H9 (cell line): ENCODE data around the gene CADM1. TPM values are rescaled to one million over a fixed set of nuclear protein-coding genes. Genes with fewer than 3 reads are reported as not detected.

Experiments used
- DNase-seq: peaks from one replicate; pipeline ENCODE4 v3.0.0-alpha.2; 2017
- H2AFZ ChIP-seq: one replicate; pipeline ENCODE4 v1.6.1; 2013; ENCODE audit warnings: mild to moderate bottlenecking, low read length, control low read depth, moderate library complexity
- H2AK5ac ChIP-seq: 2 replicates; pipeline ENCODE4 v1.6.1; 2013; ENCODE audit warnings: low read length, control low read depth, mixed read lengths; ENCODE audit not compliant: insufficient read length
- H2BK120ac ChIP-seq: one replicate; pipeline ENCODE4 v1.6.1; 2013; ENCODE audit warnings: low read depth, mild to moderate bottlenecking, low read length, control low read depth, inconsistent platforms; ENCODE audit not compliant: poor library complexity, severe bottlenecking
- H2BK12ac ChIP-seq: 2 replicates; pipeline ENCODE4 v1.6.1; 2013; ENCODE audit warnings: low read length, control low read depth, mixed read lengths, low read depth; ENCODE audit not compliant: insufficient read length
- H2BK15ac ChIP-seq: 2 replicates; pipeline ENCODE4 v1.6.1; 2013; ENCODE audit warnings: low read depth, low read length, control low read depth
- H2BK20ac ChIP-seq: one replicate; pipeline ENCODE4 v1.6.1; 2013; ENCODE audit warnings: low read depth, mild to moderate bottlenecking, low read length, control low read depth, inconsistent platforms; ENCODE audit not compliant: poor library complexity, severe bottlenecking
- H2BK5ac ChIP-seq: 2 replicates; pipeline ENCODE4 v1.6.1; 2013; ENCODE audit warnings: low read length, control low read depth, mixed read lengths; ENCODE audit not compliant: insufficient read length
- H3K14ac ChIP-seq: 2 replicates; pipeline ENCODE4 v1.6.1; 2013; ENCODE audit warnings: low read length, control low read depth; ENCODE audit not compliant: insufficient read depth
- H3K18ac ChIP-seq: 2 replicates; pipeline ENCODE4 v1.6.1; 2013; ENCODE audit warnings: low read depth, mild to moderate bottlenecking, mixed read lengths, low read length, control low read depth; ENCODE audit not compliant: insufficient read length
- H3K23ac ChIP-seq: 2 replicates; pipeline ENCODE4 v1.6.1; 2013; ENCODE audit warnings: low read length, control low read depth, mixed read lengths, low read depth; ENCODE audit not compliant: insufficient read length
- H3K23me2 ChIP-seq: 2 replicates; pipeline ENCODE4 v1.6.1; 2013; ENCODE audit warnings: low read depth, mild to moderate bottlenecking, mixed read lengths, low read length, control low read depth; ENCODE audit not compliant: insufficient read length, poor library complexity, severe bottlenecking
- H3K27ac ChIP-seq: 2 replicates; pipeline ENCODE4 v1.5.1; 2013; ENCODE audit warnings: low read length, control low read depth, mixed read lengths, low read depth; ENCODE audit not compliant: insufficient read length
- H3K27me3 ChIP-seq: 2 replicates; pipeline ENCODE4 v1.6.1; 2013; ENCODE audit warnings: low read length, control low read depth, inconsistent platforms; ENCODE audit not compliant: insufficient read depth
- H3K4ac ChIP-seq: 2 replicates; pipeline ENCODE4 v1.6.1; 2013; ENCODE audit warnings: low read depth, mild to moderate bottlenecking, control low read depth, inconsistent platforms, low read length, moderate library complexity
- H3K4me1 ChIP-seq: 2 replicates; pipeline ENCODE4 v1.6.1; 2013; ENCODE audit warnings: low read length, control low read depth, inconsistent platforms; ENCODE audit not compliant: insufficient read depth
- H3K4me2 ChIP-seq: 2 replicates; pipeline ENCODE4 v1.6.1; 2013; ENCODE audit warnings: low read length, control low read depth, mixed read lengths; ENCODE audit not compliant: insufficient read length, insufficient read depth
- H3K56ac ChIP-seq: 2 replicates; pipeline ENCODE4 v1.6.1; 2013; ENCODE audit warnings: low read depth, mild to moderate bottlenecking, mixed read lengths, low read length, control low read depth; ENCODE audit not compliant: insufficient read length
- H3K79me1 ChIP-seq: 2 replicates; pipeline ENCODE4 v1.6.1; 2013; ENCODE audit warnings: low read depth, mild to moderate bottlenecking, moderate library complexity, low read length, control low read depth, inconsistent platforms; ENCODE audit not compliant: insufficient read depth, poor library complexity, severe bottlenecking
- H3K79me2 ChIP-seq: 2 replicates; pipeline ENCODE4 v1.6.1; 2013; ENCODE audit warnings: low read length, control low read depth, inconsistent platforms; ENCODE audit not compliant: insufficient read depth
- H3K9ac ChIP-seq: 2 replicates; pipeline ENCODE4 v1.6.1; 2013; ENCODE audit warnings: low read length, control low read depth, mixed read lengths; ENCODE audit not compliant: insufficient read length; ENCODE audit errors: extremely low read depth
- H3K9me3 ChIP-seq: one replicate; pipeline ENCODE4 v1.6.1; 2013; ENCODE audit warnings: low read depth, low read length, inconsistent platforms; ENCODE audit not compliant: control insufficient read depth
- H3T11ph ChIP-seq: one replicate; pipeline ENCODE4 v1.6.1; 2013; ENCODE audit warnings: mild to moderate bottlenecking, low read length, control low read depth, inconsistent platforms
- H4K20me1 ChIP-seq: one replicate; pipeline ENCODE4 v1.6.1; 2013; ENCODE audit not compliant: control insufficient read depth, insufficient read length, insufficient read depth
- H4K5ac ChIP-seq: 2 replicates; pipeline ENCODE4 v1.6.1; 2013; ENCODE audit warnings: low read depth, mild to moderate bottlenecking, mixed read lengths, low read length, control low read depth; ENCODE audit not compliant: insufficient read length
- H4K8ac ChIP-seq: replicated peaks from 2 replicates; pipeline ENCODE4 v1.6.1; 2013; ENCODE audit warnings: low read length, control low read depth, mixed read lengths, low read depth; ENCODE audit not compliant: insufficient read length
- H4K91ac ChIP-seq: 2 replicates; pipeline ENCODE4 v1.6.1; 2013; ENCODE audit warnings: low read depth, mild to moderate bottlenecking, moderate library complexity, mixed read lengths, low read length, control low read depth; ENCODE audit not compliant: insufficient read length
- H3K27ac Mint-ChIP-seq, 3 experiments: 2 replicates in 2 of 3; 3 replicates in 1 of 3; pipeline ENCODE4 v1.8.0; 2020 to 2021; ENCODE audit warnings: mixed read lengths in 3 of 3, mild to moderate bottlenecking in 1 of 3, moderate library complexity in 1 of 3
- H3K27me3 Mint-ChIP-seq: 2 replicates; pipeline ENCODE4 v1.8.0; 2021; ENCODE audit warnings: low read depth, mild to moderate bottlenecking, moderate library complexity, mixed read lengths
- H3K36me3 Mint-ChIP-seq, 3 experiments: 2 replicates in 2 of 3; 3 replicates in 1 of 3; pipeline ENCODE4 v1.8.0; 2020 to 2021; ENCODE audit warnings: low read depth in 3 of 3, mixed read lengths in 3 of 3; ENCODE audit not compliant: insufficient read depth in 1 of 3
- H3K4me1 Mint-ChIP-seq, 2 experiments: 2 replicates each; pipeline ENCODE4 v1.8.0; 2020; ENCODE audit warnings: mixed read lengths in 2 of 2
- H3K4me3 Mint-ChIP-seq, 2 experiments: 2 replicates in 1 of 2; 3 replicates in 1 of 2; pipeline ENCODE4 v1.8.0; 2020 to 2021; ENCODE audit warnings: mild to moderate bottlenecking in 2 of 2, mixed read lengths in 2 of 2, moderate library complexity in 1 of 2
- H3K9me3 Mint-ChIP-seq, 2 experiments: 2 replicates in 1 of 2; 3 replicates in 1 of 2; pipeline ENCODE4 v1.8.0; 2020; ENCODE audit warnings: mild to moderate bottlenecking in 2 of 2, mixed read lengths in 2 of 2, moderate library complexity in 1 of 2
- WGBS: extraction: QIAGEN DNeasy Blood & Tissue Kit; methylation state at CpG from one replicate; pipeline ENCODE4 v1.1.7; 2013; ENCODE audit warnings: missing lambda C conversion rate, low lambda C conversion rate, mixed read lengths; ENCODE audit not compliant: insufficient read length; ENCODE audit errors: extremely low coverage; 5-methylcytosine and 5-hydroxymethylcytosine counted together
- total RNA-seq: library from RNA; stranded (reverse); gene quantifications from 2 replicates; pipeline ENCODE4 v1.2.1, GENCODE V29; 2021
- TF ChIP-seq, protein P1 (sequence below): fragments of 200-600 bp; sonication (generic); conservative IDR thresholded peaks from 3 replicates; pipeline ENCODE4 v1.8.0; 2021; ENCODE audit warnings: antibody characterized with exemption, mild to moderate bottlenecking

CADM1 gene
- total RNA-seq, 1 experiment from 2014 or later: 11.9 TPM

DNA sequence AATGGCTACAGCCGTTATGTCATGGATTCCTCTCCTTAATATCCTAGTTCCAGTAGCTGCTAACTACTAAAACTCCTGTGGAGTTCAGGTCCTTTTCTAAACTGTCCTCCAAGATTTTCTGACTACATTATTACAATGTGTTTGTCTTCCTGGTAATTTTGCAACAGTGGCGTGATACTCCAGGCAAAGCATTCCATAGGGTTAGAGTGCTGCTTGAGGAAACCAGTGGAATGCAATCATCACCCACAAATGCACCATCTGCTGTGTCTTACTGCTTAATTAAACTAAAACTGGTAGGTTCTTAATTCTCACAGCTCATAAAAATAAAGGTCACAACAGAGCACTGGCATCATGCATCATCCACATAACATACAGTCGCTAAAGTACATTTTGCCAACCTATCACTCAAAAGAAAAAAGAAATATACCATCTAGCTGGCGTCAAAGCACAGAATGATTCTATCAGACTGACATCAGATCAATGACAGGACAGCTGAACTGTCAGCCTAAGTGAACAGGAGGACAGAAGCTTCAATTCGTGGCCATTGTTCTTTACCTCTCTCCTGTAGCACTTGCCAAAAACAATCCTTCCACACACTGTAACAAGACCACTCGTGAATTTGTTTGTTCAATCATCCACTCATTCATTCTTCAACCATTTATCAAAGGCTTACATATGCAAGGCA is 182.5 kb downstream of the CADM1 start:
- no peak overlapping the region for H4K5ac ChIP-seq
- no peak for DNase-seq
- H3K9me3 ChIP-seq: no peaks in the 10 kb centered on the region
- Mint-ChIP-seq H3K4me3 (no peak overlapping the region), H3K4me1 (peaks cover 2 to 6% of the 10 kb centered on the region in 2 experiments), H3K36me3 (no peaks in the 10 kb centered on the region), H3K27me3 (peaks cover 5% of the 10 kb centered on the region), H3K9me3 (no peaks in the 10 kb centered on the region), H3K27ac (no peak overlapping the region)
- H3K4me2 ChIP-seq: no peak overlapping the region
- H2BK12ac ChIP-seq: no peak overlapping the region
- no peak overlapping the region for H2AK5ac ChIP-seq
- H3K79me2 ChIP-seq: no peaks in the 10 kb centered on the region
- H3K18ac ChIP-seq: no peak overlapping the region
- no peak overlapping the region for H3K4ac ChIP-seq
- no peak overlapping the region for H3K27ac ChIP-seq
- no peak overlapping the region for H2BK120ac ChIP-seq
- H3K23me2 ChIP-seq: no peaks in the 10 kb centered on the region
- no peaks in the 10 kb centered on the region for H4K20me1 ChIP-seq
- H3K14ac ChIP-seq: no peak overlapping the region
- H2BK15ac ChIP-seq: no peak overlapping the region
- H3T11ph ChIP-seq: no peak overlapping the region
- no peaks in the 10 kb centered on the region for H3K4me1 ChIP-seq
- H3K79me1 ChIP-seq: no peaks in the 10 kb centered on the region
- H4K8ac ChIP-seq: no peak overlapping the region
- TF ChIP-seq, protein P1, sequence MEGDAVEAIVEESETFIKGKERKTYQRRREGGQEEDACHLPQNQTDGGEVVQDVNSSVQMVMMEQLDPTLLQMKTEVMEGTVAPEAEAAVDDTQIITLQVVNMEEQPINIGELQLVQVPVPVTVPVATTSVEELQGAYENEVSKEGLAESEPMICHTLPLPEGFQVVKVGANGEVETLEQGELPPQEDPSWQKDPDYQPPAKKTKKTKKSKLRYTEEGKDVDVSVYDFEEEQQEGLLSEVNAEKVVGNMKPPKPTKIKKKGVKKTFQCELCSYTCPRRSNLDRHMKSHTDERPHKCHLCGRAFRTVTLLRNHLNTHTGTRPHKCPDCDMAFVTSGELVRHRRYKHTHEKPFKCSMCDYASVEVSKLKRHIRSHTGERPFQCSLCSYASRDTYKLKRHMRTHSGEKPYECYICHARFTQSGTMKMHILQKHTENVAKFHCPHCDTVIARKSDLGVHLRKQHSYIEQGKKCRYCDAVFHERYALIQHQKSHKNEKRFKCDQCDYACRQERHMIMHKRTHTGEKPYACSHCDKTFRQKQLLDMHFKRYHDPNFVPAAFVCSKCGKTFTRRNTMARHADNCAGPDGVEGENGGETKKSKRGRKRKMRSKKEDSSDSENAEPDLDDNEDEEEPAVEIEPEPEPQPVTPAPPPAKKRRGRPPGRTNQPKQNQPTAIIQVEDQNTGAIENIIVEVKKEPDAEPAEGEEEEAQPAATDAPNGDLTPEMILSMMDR: no peak
- H3K23ac ChIP-seq: no peak overlapping the region
- no peak overlapping the region for H3K9ac ChIP-seq
- no peak overlapping the region for H4K91ac ChIP-seq
- H3K27me3 ChIP-seq: no peaks in the 10 kb centered on the region; the same call in 1 of the 2 replicates
- no CpG with 5 or more reads among the region's 6 CpGs for WGBS
- H2BK5ac ChIP-seq: no peak overlapping the region
- no peak overlapping the region for H2BK20ac ChIP-seq
- no peak overlapping the region for H2AFZ ChIP-seq
- no peak overlapping the region for H3K56ac ChIP-seq
